Stimulated activated CD8-positive, alpha-beta memory T cell treated with anti-CD3 and anti-CD28 coated beads, Interleukin-2, amount 100 ng/mL, for 1 hour (primary cell): ENCODE measurements around the gene SLC30A4.
"Not testable (repeated sequence)": the region's sequence is repeated elsewhere in the genome, so short reads cannot be mapped to it uniquely, and the experiment has no call there.

Experiments
- DNase-seq, 2 donors: peaks; one replicate each; pipeline ENCODE4 v3.0.0-alpha.2; 2020; ENCODE audit warnings: low read depth in 2 of 2

Gene SLC30A4

GRCh38 chr15:45510758-45511280 lies 11.7 kb downstream of the SLC30A4 start:
- no peak for DNase-seq

GRCh38 chr15:45507143-45507542 lies 15.4 kb downstream of the SLC30A4 start:
- DNase-seq = not testable (repeated sequence)

- DNase-seq = no peak
These were observed 23.1 kb downstream of the SLC30A4 start for GRCh38 chr15:45499426-45499825.

- DNase-seq = no peak
These were observed 23.9 kb downstream of the SLC30A4 start for GRCh38 chr15:45498701-45499100.

- no peak for DNase-seq
These were observed 25.3 kb downstream of the SLC30A4 start for GRCh38 chr15:45497261-45497660.

GRCh38 chr15:45496658-45497057 lies 25.9 kb downstream of the SLC30A4 start:
- no peak for DNase-seq

GRCh38 chr15:45495588-45495987 lies 27.0 kb downstream of the SLC30A4 start:
- no peak for DNase-seq

- no peak for DNase-seq
These were observed 32.8 kb downstream of the SLC30A4 start for GRCh38 chr15:45489690-45490238.

DNA sequence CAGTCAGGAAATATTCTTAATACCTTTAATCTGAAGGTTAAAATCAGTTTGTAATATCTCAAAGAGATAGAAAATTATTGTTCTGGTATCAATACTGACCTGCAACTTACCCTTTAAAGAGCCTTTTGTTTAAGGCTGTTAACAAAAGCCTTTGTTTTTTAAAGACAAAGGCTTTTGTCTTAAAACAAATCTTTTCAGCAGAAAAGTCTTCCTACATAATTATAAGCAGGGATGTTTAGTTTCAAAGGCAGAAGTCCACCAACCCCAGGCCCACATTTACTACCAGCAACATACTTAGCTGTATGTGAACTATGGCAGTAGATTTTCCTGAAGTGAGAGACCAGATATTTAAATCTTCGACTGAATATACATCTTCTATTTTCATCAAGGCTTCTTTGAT lies 36.2 kb downstream of the SLC30A4 start:
- no peak for DNase-seq

- DNase-seq = no peak
These were observed 41.4 kb downstream of the SLC30A4 start for GRCh38 chr15:45481135-45481534.

GRCh38 chr15:45476410-45476809 lies 46.1 kb downstream of the SLC30A4 start:
- DNase-seq = no peak

- DNase-seq = no peak
These were observed 47.8 kb downstream of the SLC30A4 start for GRCh38 chr15:45474799-45475198.

DNA sequence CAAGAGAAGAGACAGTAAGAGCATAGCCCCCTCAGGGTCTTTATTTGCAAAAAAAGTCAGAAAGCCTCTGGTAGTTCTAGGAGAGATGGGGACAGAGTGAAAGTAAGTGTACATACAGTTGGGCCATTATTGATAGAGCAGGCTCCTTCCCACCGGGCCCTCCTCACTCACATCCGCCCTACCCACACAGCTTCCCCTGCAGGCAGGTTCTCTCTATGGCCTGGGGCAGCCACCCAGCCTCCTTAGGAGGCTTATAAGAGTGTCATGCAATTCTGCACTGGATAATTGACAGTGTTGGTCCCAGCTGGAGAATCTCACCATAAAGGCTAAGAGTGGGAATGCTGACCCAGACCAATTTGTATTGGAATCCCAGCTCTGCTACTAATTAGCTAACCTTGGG lies 49.5 kb downstream of the SLC30A4 start:
- no peak for DNase-seq

- DNase-seq = no peak
These were observed 51.4 kb downstream of the SLC30A4 start for GRCh38 chr15:45471151-45471550.

DNA sequence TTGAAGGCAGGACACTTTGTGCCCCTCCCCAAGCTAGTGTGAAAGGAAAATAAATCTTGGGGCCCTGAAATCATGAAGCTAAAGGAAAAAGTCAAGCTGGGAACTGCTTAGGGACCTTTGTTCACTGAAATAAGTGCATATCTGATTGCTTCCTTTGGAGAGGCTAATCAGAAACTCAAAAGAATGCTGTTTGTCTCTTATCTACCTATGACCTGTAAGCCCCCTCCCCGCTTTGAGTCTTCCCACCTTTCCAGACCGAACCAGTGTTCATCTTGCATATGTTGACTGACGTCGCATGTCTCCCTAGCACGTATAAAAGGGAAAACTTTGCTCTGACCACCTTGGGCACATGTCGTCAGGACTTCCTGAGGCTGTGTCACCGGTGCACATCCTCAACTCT lies 53.1 kb downstream of the SLC30A4 start:
- no peak for DNase-seq

DNA sequence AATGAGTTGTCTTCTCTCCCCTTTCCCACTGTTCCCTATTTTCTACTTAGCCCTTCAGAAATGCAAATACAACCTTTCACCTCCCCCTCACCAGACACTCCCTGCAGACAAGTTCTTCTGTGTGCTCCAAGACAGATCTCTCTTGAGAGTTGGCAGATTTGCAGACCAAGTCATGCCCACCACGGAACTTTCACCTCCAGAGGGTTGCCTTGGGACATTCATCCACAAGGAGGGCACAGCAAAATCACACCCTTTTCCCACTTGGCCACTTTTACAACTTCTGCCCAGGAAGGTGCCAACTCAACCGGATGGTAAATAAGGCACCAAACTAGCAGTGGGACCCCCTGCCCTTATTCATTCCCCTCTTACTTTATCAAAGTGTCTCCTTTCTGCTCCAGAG lies 53.5 kb downstream of the SLC30A4 start:
- DNase-seq = no peak

DNA sequence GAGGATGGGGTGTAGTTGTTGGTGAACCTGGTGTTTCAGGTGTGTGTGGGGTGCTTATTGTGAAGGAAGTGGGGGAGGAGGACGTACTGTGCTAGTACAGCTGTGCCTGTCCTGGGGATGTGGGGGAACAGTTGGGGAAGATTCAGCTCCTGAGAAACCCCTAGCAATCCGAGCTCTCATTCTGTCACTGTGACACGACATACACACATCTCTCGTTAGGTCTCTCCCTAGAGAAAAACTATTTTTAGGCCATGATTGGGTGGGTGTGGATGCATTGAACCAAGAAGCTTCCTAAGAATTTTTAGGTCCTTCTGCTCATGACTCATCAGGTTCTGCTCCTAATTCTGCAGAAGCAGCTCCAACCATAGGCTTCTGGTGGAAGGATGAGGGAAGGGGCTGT lies 54.3 kb downstream of the SLC30A4 start:
- no peak for DNase-seq

- peak; percentile 67 to 73 for DNase-seq
These were observed 63.7 kb downstream of the SLC30A4 start for GRCh38 chr15:45458746-45459403.

GRCh38 chr15:45457641-45458539 lies 64.7 kb downstream of the SLC30A4 start:
- DNase-seq = peak; percentile 47 to 53

- no peak for DNase-seq
These were observed 65.3 kb downstream of the SLC30A4 start for GRCh38 chr15:45457220-45457619.

GRCh38 chr15:45456212-45457106 lies 66.1 kb downstream of the SLC30A4 start:
- DNase-seq = peak; percentile 22 to 33

GRCh38 chr15:45454814-45455213 lies 67.7 kb downstream of the SLC30A4 start:
- DNase-seq = peak; percentile 37
